Activated CD4-positive, alpha-beta T cell treated with anti-CD3 and anti-CD28 coated beads, Interleukin-2, Interleukin-4, amounts not matched to agents 100 ng/mL and 50 ng/mL, durations not matched to agents 16 hours and 8 hours (primary cell): ENCODE data around the gene MNDA.

ENCODE experiments used
- DNase-seq: peaks from one replicate; pipeline ENCODE4 v3.0.0-alpha.2; 2020; ENCODE audit warnings: low spot score

Gene MNDA

GRCh38 chr1:158830904-158831507 is at the start of gene MNDA:
Gene MNDA (plus strand): TSS chr1:158831351. CDS start chr1:158842154, 10,803 bp downstream.
- DNase-seq, result no peak

- DNase-seq, result peak; percentile 14
Measured at GRCh38 chr1:158793604-158794003, 37.5 kb upstream of the MNDA start.

GRCh38 chr1:158794247-158794646 is 36.9 kb upstream of the MNDA start:
- DNase-seq, result no peak

GRCh38 chr1:158798531-158798930 is 32.6 kb upstream of the MNDA start:
- DNase-seq, result no peak

GRCh38 chr1:158799689-158800088 is 31.5 kb upstream of the MNDA start:
- no peak for DNase-seq

GRCh38 chr1:158800526-158800925 is 30.6 kb upstream of the MNDA start:
- DNase-seq, result no peak

GRCh38 chr1:158801396-158801795 is 29.8 kb upstream of the MNDA start:
- no peak for DNase-seq

GRCh38 chr1:158803678-158804077 is 27.5 kb upstream of the MNDA start:
- no peak for DNase-seq

- DNase-seq, result no peak
Measured at GRCh38 chr1:158806916-158807536, 24.1 kb upstream of the MNDA start.

- no peak for DNase-seq
Measured at GRCh38 chr1:158809256-158809655, 21.9 kb upstream of the MNDA start.

GRCh38 chr1:158809862-158810261 is 21.3 kb upstream of the MNDA start:
- no peak for DNase-seq

- no peak for DNase-seq
Measured at GRCh38 chr1:158810311-158810710, 20.8 kb upstream of the MNDA start.

GRCh38 chr1:158812336-158812735 is 18.8 kb upstream of the MNDA start:
- DNase-seq, result no peak

GRCh38 chr1:158813164-158813563 is 18.0 kb upstream of the MNDA start:
- no peak for DNase-seq

GRCh38 chr1:158814970-158815369 is 16.2 kb upstream of the MNDA start:
- DNase-seq, result no peak

- no peak for DNase-seq
Measured at GRCh38 chr1:158818560-158818959, 12.6 kb upstream of the MNDA start.

GRCh38 chr1:158818975-158819431 is 12.1 kb upstream of the MNDA start:
- DNase-seq, result no peak

GRCh38 chr1:158819461-158820443 is 11.4 kb upstream of the MNDA start:
- peak; percentile 72 for DNase-seq

- no peak for DNase-seq
Measured at GRCh38 chr1:158821723-158822122, 9.4 kb upstream of the MNDA start.

- no peak for DNase-seq
Measured at GRCh38 chr1:158830074-158830677, 975 bp upstream of the MNDA start.

- DNase-seq, result no peak
Measured at GRCh38 chr1:158833264-158833663, 2.1 kb downstream of the MNDA start.

- no peak for DNase-seq
Measured at GRCh38 chr1:158836038-158836437, 4.9 kb downstream of the MNDA start.
